Measurements from ENCODE around the gene GADD45A.

- TF ChIP-seq POLR2A (IDR thresholded peaks at IDR 0.05) (no peak), POLR2AphosphoS5 (IDR thresholded peaks at IDR 0.05) (no peak)
These were observed 7.1 kb upstream of the GADD45A start for GRCh38 chr1:67677930-67678329.

Data from sigmoid colon (tissue), 4 donors.